Measurements from ENCODE around the gene CITED1.

CITED1 gene

DNA sequence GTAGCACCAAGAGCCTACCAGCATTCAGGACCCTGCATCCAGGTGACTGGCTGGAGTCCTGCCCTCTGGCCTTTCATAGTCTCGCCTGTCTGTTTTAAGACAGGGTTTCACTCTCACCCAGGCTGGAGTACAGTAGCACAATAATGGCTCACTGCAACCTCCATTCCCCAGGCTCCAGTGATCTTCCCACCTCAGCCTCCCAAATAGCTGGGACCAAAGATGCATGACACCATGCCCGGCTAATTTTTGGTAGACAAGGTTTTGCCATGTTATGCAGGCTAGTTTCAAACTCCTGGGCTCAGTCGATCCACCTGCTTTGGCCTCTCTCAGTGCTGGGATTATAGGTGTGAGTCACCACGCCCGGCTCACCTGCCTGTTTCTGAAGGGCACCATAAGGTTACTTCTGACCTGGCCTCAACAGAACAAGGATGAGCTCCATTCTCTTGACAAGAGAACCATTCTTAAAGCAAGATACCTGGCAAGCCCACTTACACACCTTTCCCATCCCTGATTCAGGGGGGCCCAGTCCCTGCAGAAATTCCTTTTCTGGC, 35.3 kb downstream of the CITED1 start:
- DNase-seq (ENCODE audit: insufficient read length, low spot score) (no peak), FAIRE-seq (no peak)
- TF ChIP-seq, protein P1, sequence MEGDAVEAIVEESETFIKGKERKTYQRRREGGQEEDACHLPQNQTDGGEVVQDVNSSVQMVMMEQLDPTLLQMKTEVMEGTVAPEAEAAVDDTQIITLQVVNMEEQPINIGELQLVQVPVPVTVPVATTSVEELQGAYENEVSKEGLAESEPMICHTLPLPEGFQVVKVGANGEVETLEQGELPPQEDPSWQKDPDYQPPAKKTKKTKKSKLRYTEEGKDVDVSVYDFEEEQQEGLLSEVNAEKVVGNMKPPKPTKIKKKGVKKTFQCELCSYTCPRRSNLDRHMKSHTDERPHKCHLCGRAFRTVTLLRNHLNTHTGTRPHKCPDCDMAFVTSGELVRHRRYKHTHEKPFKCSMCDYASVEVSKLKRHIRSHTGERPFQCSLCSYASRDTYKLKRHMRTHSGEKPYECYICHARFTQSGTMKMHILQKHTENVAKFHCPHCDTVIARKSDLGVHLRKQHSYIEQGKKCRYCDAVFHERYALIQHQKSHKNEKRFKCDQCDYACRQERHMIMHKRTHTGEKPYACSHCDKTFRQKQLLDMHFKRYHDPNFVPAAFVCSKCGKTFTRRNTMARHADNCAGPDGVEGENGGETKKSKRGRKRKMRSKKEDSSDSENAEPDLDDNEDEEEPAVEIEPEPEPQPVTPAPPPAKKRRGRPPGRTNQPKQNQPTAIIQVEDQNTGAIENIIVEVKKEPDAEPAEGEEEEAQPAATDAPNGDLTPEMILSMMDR (IDR thresholded peaks at IDR 0.05; ENCODE audit: insufficient read depth, missing control alignments): no peak

DNA sequence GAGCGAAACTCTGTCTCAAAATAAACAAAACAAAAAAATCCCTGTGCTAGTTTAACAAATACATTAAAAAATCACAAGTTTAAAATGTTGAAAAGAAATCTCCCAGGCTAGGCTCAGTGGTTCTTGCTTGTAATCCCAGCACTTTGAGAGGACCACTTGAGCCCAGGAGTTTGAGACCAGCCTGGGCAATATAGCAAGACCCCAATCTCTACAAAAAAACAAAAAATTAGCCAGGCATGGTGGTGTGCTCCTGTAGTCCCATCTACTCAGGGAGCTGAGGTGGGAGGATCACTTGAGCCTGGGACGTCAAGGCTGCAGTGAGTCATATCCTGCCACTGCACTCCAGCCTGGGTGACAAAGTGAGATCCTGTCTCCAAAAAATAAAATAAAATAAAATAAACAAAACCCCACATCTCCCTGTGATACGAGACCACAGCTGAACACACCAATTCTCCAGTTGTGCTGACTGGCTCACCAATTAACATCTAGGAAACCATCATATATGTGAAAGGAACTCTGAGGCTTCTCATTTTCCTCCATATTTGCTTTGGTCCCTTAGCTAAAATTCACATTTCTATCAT, 36.0 kb downstream of the CITED1 start:
- DNase-seq (ENCODE audit: insufficient read length, low spot score): no peak
- FAIRE-seq: no peak
- TF ChIP-seq, protein P1 (IDR thresholded peaks at IDR 0.05; ENCODE audit: insufficient read depth, missing control alignments): no peak

DNA sequence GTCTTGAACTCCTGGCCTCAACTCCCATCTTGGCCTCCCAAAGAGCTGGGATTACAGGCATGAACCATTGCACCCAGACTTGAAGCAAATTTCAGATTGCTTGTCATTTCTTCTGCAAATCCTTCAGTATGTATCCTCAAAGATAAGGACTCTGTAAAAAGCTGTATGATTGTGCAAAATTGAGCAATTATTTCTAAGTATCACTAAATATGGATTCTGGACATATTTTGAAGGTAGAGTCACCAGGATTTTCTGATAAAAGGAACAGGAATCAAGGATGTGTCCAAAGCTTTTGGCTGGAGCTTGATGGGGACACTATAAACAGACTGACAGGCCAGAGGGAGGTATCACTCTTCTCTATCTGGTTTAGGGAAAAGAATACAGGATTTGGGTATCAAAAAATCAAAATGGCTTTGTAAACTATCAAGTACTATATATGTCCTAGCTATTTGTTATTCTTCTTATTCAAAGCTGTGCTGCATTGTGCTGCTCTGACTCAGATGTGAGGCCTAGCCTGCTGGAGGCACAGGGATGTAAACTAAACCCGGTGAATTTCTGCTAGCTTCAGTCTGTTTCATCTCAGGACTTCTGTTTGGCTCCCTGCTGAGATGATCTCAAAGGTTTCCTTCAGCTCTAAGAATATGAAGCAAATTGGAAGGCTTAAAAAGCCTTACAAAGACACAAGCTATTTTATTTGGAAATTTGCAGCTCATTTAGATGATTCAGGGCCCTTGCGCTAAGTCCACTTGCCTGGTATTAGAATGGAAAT, 36.9 kb downstream of the CITED1 start:
- FAIRE-seq (no peak), DNase-seq (ENCODE audit: insufficient read length, low spot score) (no peak)
- TF ChIP-seq, protein P1 (IDR thresholded peaks at IDR 0.05; ENCODE audit: insufficient read depth, missing control alignments): no peak

GRCh38 chrX:72265263-72265662, 40.5 kb downstream of the CITED1 start:
- FAIRE-seq (no peak), DNase-seq (ENCODE audit: insufficient read length, low spot score) (no peak)
- TF ChIP-seq, protein P1 (IDR thresholded peaks at IDR 0.05; ENCODE audit: insufficient read depth, missing control alignments): no peak

GRCh38 chrX:72262077-72262476, 43.6 kb downstream of the CITED1 start:
- no peak for DNase-seq (ENCODE audit: insufficient read length, low spot score)

DNA sequence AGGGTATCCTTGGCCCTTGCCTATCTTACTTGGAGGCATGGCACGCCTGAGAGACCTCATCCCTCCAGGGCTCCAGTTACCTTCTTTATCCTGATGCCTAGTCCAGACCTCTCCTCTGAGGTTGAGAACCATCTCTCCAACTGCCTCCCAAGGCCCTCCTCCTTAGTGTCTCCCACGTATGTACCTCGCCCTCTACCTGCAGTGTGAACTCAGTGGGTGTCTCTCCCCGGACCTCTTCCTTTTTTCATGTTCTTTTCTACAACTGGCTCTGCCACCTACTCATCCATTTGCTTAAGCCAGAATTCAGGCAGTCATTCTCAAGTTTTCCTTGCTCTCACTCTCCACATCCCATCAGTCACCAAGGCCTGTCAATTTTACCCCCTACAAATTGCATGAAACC, 45.3 kb downstream of the CITED1 start:
- DNase-seq (ENCODE audit: insufficient read length, low spot score): no peak
- TF ChIP-seq, protein P1 (IDR thresholded peaks at IDR 0.05; ENCODE audit: insufficient read depth, missing control alignments): no peak
- FAIRE-seq: no peak

More at GRCh38 chrX:72262077-72262476, 43.6 kb downstream of the CITED1 start:
- TF ChIP-seq, protein P1 (IDR thresholded peaks at IDR 0.05; ENCODE audit: insufficient read depth, missing control alignments): no peak
- FAIRE-seq: no peak

GRCh38 chrX:72258174-72258573, 47.5 kb downstream of the CITED1 start:
- FAIRE-seq (no peak), DNase-seq (ENCODE audit: insufficient read length, low spot score) (no peak)
- TF ChIP-seq, protein P1 (IDR thresholded peaks at IDR 0.05; ENCODE audit: insufficient read depth, missing control alignments): no peak
